H9 (cell line): ENCODE results near the gene NCOA5. TPM values are rescaled to one million over a fixed set of nuclear protein-coding genes. Genes with fewer than 3 reads are reported as not detected.

Experiments
- DNase-seq: peaks from one replicate; pipeline ENCODE4 v3.0.0-alpha.2; 2017
- H2AFZ ChIP-seq: one replicate; pipeline ENCODE4 v1.6.1; 2013; ENCODE audit warnings: mild to moderate bottlenecking, low read length, control low read depth, moderate library complexity
- H2AK5ac ChIP-seq: 2 replicates; pipeline ENCODE4 v1.6.1; 2013; ENCODE audit warnings: low read length, control low read depth, mixed read lengths; ENCODE audit not compliant: insufficient read length
- H2BK120ac ChIP-seq: one replicate; pipeline ENCODE4 v1.6.1; 2013; ENCODE audit warnings: low read depth, mild to moderate bottlenecking, low read length, control low read depth, inconsistent platforms; ENCODE audit not compliant: poor library complexity, severe bottlenecking
- H2BK12ac ChIP-seq: 2 replicates; pipeline ENCODE4 v1.6.1; 2013; ENCODE audit warnings: low read length, control low read depth, mixed read lengths, low read depth; ENCODE audit not compliant: insufficient read length
- H2BK15ac ChIP-seq: 2 replicates; pipeline ENCODE4 v1.6.1; 2013; ENCODE audit warnings: low read depth, low read length, control low read depth
- H2BK20ac ChIP-seq: one replicate; pipeline ENCODE4 v1.6.1; 2013; ENCODE audit warnings: low read depth, mild to moderate bottlenecking, low read length, control low read depth, inconsistent platforms; ENCODE audit not compliant: poor library complexity, severe bottlenecking
- H2BK5ac ChIP-seq: 2 replicates; pipeline ENCODE4 v1.6.1; 2013; ENCODE audit warnings: low read length, control low read depth, mixed read lengths; ENCODE audit not compliant: insufficient read length
- H3K14ac ChIP-seq: 2 replicates; pipeline ENCODE4 v1.6.1; 2013; ENCODE audit warnings: low read length, control low read depth; ENCODE audit not compliant: insufficient read depth
- H3K18ac ChIP-seq: 2 replicates; pipeline ENCODE4 v1.6.1; 2013; ENCODE audit warnings: low read depth, mild to moderate bottlenecking, mixed read lengths, low read length, control low read depth; ENCODE audit not compliant: insufficient read length
- H3K23ac ChIP-seq: 2 replicates; pipeline ENCODE4 v1.6.1; 2013; ENCODE audit warnings: low read length, control low read depth, mixed read lengths, low read depth; ENCODE audit not compliant: insufficient read length
- H3K23me2 ChIP-seq: 2 replicates; pipeline ENCODE4 v1.6.1; 2013; ENCODE audit warnings: low read depth, mild to moderate bottlenecking, mixed read lengths, low read length, control low read depth; ENCODE audit not compliant: insufficient read length, poor library complexity, severe bottlenecking
- H3K27ac ChIP-seq: 2 replicates; pipeline ENCODE4 v1.5.1; 2013; ENCODE audit warnings: low read length, control low read depth, mixed read lengths, low read depth; ENCODE audit not compliant: insufficient read length
- H3K27me3 ChIP-seq: 2 replicates; pipeline ENCODE4 v1.6.1; 2013; ENCODE audit warnings: low read length, control low read depth, inconsistent platforms; ENCODE audit not compliant: insufficient read depth
- H3K4ac ChIP-seq: 2 replicates; pipeline ENCODE4 v1.6.1; 2013; ENCODE audit warnings: low read depth, mild to moderate bottlenecking, control low read depth, inconsistent platforms, low read length, moderate library complexity
- H3K4me1 ChIP-seq: 2 replicates; pipeline ENCODE4 v1.6.1; 2013; ENCODE audit warnings: low read length, control low read depth, inconsistent platforms; ENCODE audit not compliant: insufficient read depth
- H3K4me2 ChIP-seq: 2 replicates; pipeline ENCODE4 v1.6.1; 2013; ENCODE audit warnings: low read length, control low read depth, mixed read lengths; ENCODE audit not compliant: insufficient read length, insufficient read depth
- H3K56ac ChIP-seq: 2 replicates; pipeline ENCODE4 v1.6.1; 2013; ENCODE audit warnings: low read depth, mild to moderate bottlenecking, mixed read lengths, low read length, control low read depth; ENCODE audit not compliant: insufficient read length
- H3K79me1 ChIP-seq: 2 replicates; pipeline ENCODE4 v1.6.1; 2013; ENCODE audit warnings: low read depth, mild to moderate bottlenecking, moderate library complexity, low read length, control low read depth, inconsistent platforms; ENCODE audit not compliant: insufficient read depth, poor library complexity, severe bottlenecking
- H3K79me2 ChIP-seq: 2 replicates; pipeline ENCODE4 v1.6.1; 2013; ENCODE audit warnings: low read length, control low read depth, inconsistent platforms; ENCODE audit not compliant: insufficient read depth
- H3K9ac ChIP-seq: 2 replicates; pipeline ENCODE4 v1.6.1; 2013; ENCODE audit warnings: low read length, control low read depth, mixed read lengths; ENCODE audit not compliant: insufficient read length; ENCODE audit errors: extremely low read depth
- H3K9me3 ChIP-seq: one replicate; pipeline ENCODE4 v1.6.1; 2013; ENCODE audit warnings: low read depth, low read length, inconsistent platforms; ENCODE audit not compliant: control insufficient read depth
- H3T11ph ChIP-seq: one replicate; pipeline ENCODE4 v1.6.1; 2013; ENCODE audit warnings: mild to moderate bottlenecking, low read length, control low read depth, inconsistent platforms
- H4K20me1 ChIP-seq: one replicate; pipeline ENCODE4 v1.6.1; 2013; ENCODE audit not compliant: control insufficient read depth, insufficient read length, insufficient read depth
- H4K5ac ChIP-seq: 2 replicates; pipeline ENCODE4 v1.6.1; 2013; ENCODE audit warnings: low read depth, mild to moderate bottlenecking, mixed read lengths, low read length, control low read depth; ENCODE audit not compliant: insufficient read length
- H4K8ac ChIP-seq: replicated peaks from 2 replicates; pipeline ENCODE4 v1.6.1; 2013; ENCODE audit warnings: low read length, control low read depth, mixed read lengths, low read depth; ENCODE audit not compliant: insufficient read length
- H4K91ac ChIP-seq: 2 replicates; pipeline ENCODE4 v1.6.1; 2013; ENCODE audit warnings: low read depth, mild to moderate bottlenecking, moderate library complexity, mixed read lengths, low read length, control low read depth; ENCODE audit not compliant: insufficient read length
- H3K27ac Mint-ChIP-seq, 3 experiments: 2 replicates in 2 of 3; 3 replicates in 1 of 3; pipeline ENCODE4 v1.8.0; 2020 to 2021; ENCODE audit warnings: mixed read lengths in 3 of 3, mild to moderate bottlenecking in 1 of 3, moderate library complexity in 1 of 3
- H3K27me3 Mint-ChIP-seq: 2 replicates; pipeline ENCODE4 v1.8.0; 2021; ENCODE audit warnings: low read depth, mild to moderate bottlenecking, moderate library complexity, mixed read lengths
- H3K36me3 Mint-ChIP-seq, 3 experiments: 2 replicates in 2 of 3; 3 replicates in 1 of 3; pipeline ENCODE4 v1.8.0; 2020 to 2021; ENCODE audit warnings: low read depth in 3 of 3, mixed read lengths in 3 of 3; ENCODE audit not compliant: insufficient read depth in 1 of 3
- H3K4me1 Mint-ChIP-seq, 2 experiments: 2 replicates each; pipeline ENCODE4 v1.8.0; 2020; ENCODE audit warnings: mixed read lengths in 2 of 2
- H3K4me3 Mint-ChIP-seq, 2 experiments: 2 replicates in 1 of 2; 3 replicates in 1 of 2; pipeline ENCODE4 v1.8.0; 2020 to 2021; ENCODE audit warnings: mild to moderate bottlenecking in 2 of 2, mixed read lengths in 2 of 2, moderate library complexity in 1 of 2
- H3K9me3 Mint-ChIP-seq, 2 experiments: 2 replicates in 1 of 2; 3 replicates in 1 of 2; pipeline ENCODE4 v1.8.0; 2020; ENCODE audit warnings: mild to moderate bottlenecking in 2 of 2, mixed read lengths in 2 of 2, moderate library complexity in 1 of 2
- CTCF ChIP-seq: fragments of 200-600 bp; sonication (generic); conservative IDR thresholded peaks from 3 replicates; pipeline ENCODE4 v1.8.0; 2021; ENCODE audit warnings: antibody characterized with exemption, mild to moderate bottlenecking
- WGBS: extraction: QIAGEN DNeasy Blood & Tissue Kit; methylation state at CpG from one replicate; pipeline ENCODE4 v1.1.7; 2013; ENCODE audit warnings: missing lambda C conversion rate, low lambda C conversion rate, mixed read lengths; ENCODE audit not compliant: insufficient read length; ENCODE audit errors: extremely low coverage; 5-methylcytosine and 5-hydroxymethylcytosine counted together
- total RNA-seq: library from RNA; stranded (reverse); gene quantifications from 2 replicates; pipeline ENCODE4 v1.2.1, GENCODE V29; 2021

NCOA5 gene
- total RNA-seq, 1 experiment from 2014 or later: 55.7 TPM

GRCh38 chr20:46060975-46061374 is 28.8 kb downstream of the NCOA5 start:
- Mint-ChIP-seq H3K27me3 (peaks cover 41% of the 10 kb centered on the region), H3K4me3 (no peak overlapping the region), H3K9me3 (no peaks in the 10 kb centered on the region), H3K4me1 (peaks cover 19 to 28% of the 10 kb centered on the region in 2 experiments), H3K27ac (no peak overlapping the region), H3K36me3 (peaks cover 41 to 51% (median 47%) of the 10 kb centered on the region in 3 experiments)
- peaks cover 18% of the 10 kb centered on the region for H3K23me2 ChIP-seq
- no peak overlapping the region for H3T11ph ChIP-seq
- H2BK5ac ChIP-seq: no peak overlapping the region
- no peak overlapping the region for H2AFZ ChIP-seq
- H3K27ac ChIP-seq: no peak overlapping the region
- no peak overlapping the region for H3K23ac ChIP-seq
- H2BK20ac ChIP-seq: no peak overlapping the region
- no peak overlapping the region for H3K14ac ChIP-seq
- H3K79me2 ChIP-seq: no peaks in the 10 kb centered on the region
- no peak overlapping the region for H2BK120ac ChIP-seq
- H2BK12ac ChIP-seq: no peak overlapping the region
- H3K56ac ChIP-seq: no peak overlapping the region
- H3K18ac ChIP-seq: no peak overlapping the region
- H3K27me3 ChIP-seq: peaks cover 21% of the 10 kb centered on the region; the same call in 1 of the 2 replicates
- H4K20me1 ChIP-seq: no peaks in the 10 kb centered on the region
- no peak overlapping the region for H2BK15ac ChIP-seq
- no peak overlapping the region for H4K5ac ChIP-seq
- no peak overlapping the region for H2AK5ac ChIP-seq
- no peak overlapping the region for H4K91ac ChIP-seq
- H3K4me2 ChIP-seq: no peak overlapping the region
- no peak for DNase-seq
- H3K4me1 ChIP-seq: peaks cover 4% of the 10 kb centered on the region; the same call in 1 of the 2 replicates
- TF ChIP-seq CTCF: no peak
- no CpG with 5 or more reads among the region's 4 CpGs for whole genome bisulfite sequencing
- H3K4ac ChIP-seq: no peak overlapping the region
- no peak overlapping the region for H3K9ac ChIP-seq
- H3K9me3 ChIP-seq: no peaks in the 10 kb centered on the region
- no peaks in the 10 kb centered on the region for H3K79me1 ChIP-seq
- H4K8ac ChIP-seq: no peak overlapping the region
